Activated T-helper 2 cell treated with anti-CD3 and anti-CD28 coated beads, Interferon-gamma antibody, Interleukin-2, Interleukin-4, amounts not matched to agents 10 μg/mL and 5 μg/mL and 100 μg/mL, durations not matched to agents 14 hours and 24 hours and 36 hours (primary cell): ENCODE results near the gene CLMP. TPM values are rescaled to one million over a fixed set of nuclear protein-coding genes. Genes with fewer than 3 reads are reported as not detected.
"Not testable (repeated sequence)": the region's sequence is repeated elsewhere in the genome, so short reads cannot be mapped to it uniquely, and the experiment has no call there.

Experiments
- DNase-seq: peaks from one replicate; pipeline ENCODE4 v3.0.0; 2021; ENCODE audit warnings: low spot score
- H3K27ac Mint-ChIP-seq: one replicate; pipeline ENCODE4 v1.8.0; 2021; ENCODE audit warnings: mixed read lengths
- H3K27me3 Mint-ChIP-seq: one replicate; pipeline ENCODE4 v1.8.0; 2021; ENCODE audit warnings: low read depth, mixed read lengths
- H3K36me3 Mint-ChIP-seq: one replicate; pipeline ENCODE4 v1.8.0; 2021; ENCODE audit warnings: low read depth, mixed read lengths
- H3K4me1 Mint-ChIP-seq: one replicate; pipeline ENCODE4 v1.8.0; 2021; ENCODE audit warnings: low read depth, mixed read lengths
- H3K4me3 Mint-ChIP-seq: one replicate; pipeline ENCODE4 v1.8.0; 2021; ENCODE audit warnings: low read depth, mild to moderate bottlenecking, moderate library complexity, mixed read lengths
- H3K9me3 Mint-ChIP-seq: one replicate; pipeline ENCODE4 v1.8.0; 2021; ENCODE audit warnings: mixed read lengths
- intact Hi-C: fragments of 100-400 bp; cut with micrococcal nuclease; formaldehyde crosslinking; loops from one replicate; pipeline ENCODE4 v1.15.1; 2023
- total RNA-seq: library from RNA; stranded (reverse); gene quantifications from 2 replicates; pipeline ENCODE4 v1.2.3, GENCODE V29; 2022

The CLMP gene
- total RNA-seq, 1 donor from 2014 or later = 0.11 TPM

DNA sequence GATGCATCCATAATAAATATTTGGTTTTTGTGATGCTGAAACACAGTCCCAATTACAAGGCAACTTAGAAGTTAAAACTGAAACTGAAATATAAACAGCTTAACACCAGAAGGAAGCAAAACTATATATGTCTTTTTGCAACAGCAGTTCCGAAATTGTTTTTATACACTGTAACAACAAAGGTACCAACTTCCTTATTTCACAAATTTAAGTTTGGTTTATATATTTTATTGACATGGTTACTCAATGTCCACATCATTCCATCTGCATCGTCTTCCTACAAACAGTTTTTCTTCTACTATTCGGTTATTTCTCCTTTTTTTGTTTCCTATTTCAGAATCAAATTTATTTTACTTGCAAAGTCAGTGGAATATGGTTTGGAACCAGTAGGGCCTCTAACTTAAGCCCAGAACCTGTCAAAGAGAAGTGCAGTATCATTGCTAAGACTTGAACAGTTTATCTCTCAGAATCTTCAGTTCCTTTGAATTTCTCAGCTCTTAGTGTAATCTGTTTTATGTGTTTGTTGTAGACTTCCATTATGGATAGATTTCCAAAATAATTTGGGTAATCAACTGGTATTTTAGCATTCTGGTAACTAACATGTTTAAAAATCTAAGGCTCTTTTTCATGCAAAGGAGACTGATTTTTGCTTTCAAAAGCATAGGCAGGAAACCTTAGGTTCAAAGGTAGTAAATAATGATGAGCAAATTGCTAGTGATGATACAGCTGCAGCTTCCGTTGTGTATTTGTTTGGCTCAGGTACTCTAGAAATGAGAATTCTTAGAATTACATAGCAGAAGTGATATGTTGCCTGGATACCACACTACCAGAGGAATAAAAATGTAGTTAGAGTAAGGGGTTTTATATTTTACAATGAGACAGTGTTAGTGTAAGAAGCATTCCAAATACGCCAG lies 124.9 kb downstream of the CLMP start:
- Mint-ChIP-seq H3K9me3 (no peaks in the 10 kb centered on the region), H3K27me3 (no peaks in the 10 kb centered on the region), H3K4me1 (peaks cover 56% of the 10 kb centered on the region), H3K4me3 (peak overlapping the region; percentile 86), H3K27ac (peak overlapping the region; percentile 99), H3K36me3 (peaks cover 8% of the 10 kb centered on the region)
- intact Hi-C loops = loop anchor here (1.0 to 10.0 kb wide), 5 partner anchors 8 to 1775 kb away; partner anchors contain the start of genes HSPA8 and SC5D
- no peak for DNase-seq

DNA sequence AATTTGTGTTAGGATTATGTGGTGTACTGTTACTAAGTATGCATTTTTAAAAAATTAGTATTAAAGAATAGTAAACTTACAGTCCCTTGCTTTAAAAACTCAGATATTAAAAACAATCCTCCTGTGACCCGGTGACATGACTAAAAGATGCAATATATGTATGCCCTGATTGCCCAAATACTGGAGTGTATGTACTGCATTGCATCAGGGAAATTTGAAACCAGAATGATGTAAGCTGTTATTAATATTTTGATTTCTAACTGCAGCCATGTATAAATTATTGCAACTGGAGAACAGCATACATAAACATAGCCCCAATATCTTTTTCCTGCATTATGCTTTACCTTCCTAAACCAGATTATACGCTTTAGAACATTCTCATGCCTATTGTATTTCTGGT lies 129.4 kb downstream of the CLMP start:
- peak overlapping the region; percentile 75 for H3K27ac Mint-ChIP-seq
- DNase-seq = no peak
- H3K36me3 Mint-ChIP-seq = peaks cover 29% of the 10 kb centered on the region
- H3K27me3 Mint-ChIP-seq = no peaks in the 10 kb centered on the region
- H3K4me1 Mint-ChIP-seq = peaks cover 45% of the 10 kb centered on the region
- H3K4me3 Mint-ChIP-seq = peak overlapping the region; percentile 49
- intact Hi-C loops = loop anchor here (10.0 kb wide), 3 partner anchors 319 to 1771 kb away; partner anchors contain the start of gene SC5D
- H3K9me3 Mint-ChIP-seq = no peaks in the 10 kb centered on the region

DNA sequence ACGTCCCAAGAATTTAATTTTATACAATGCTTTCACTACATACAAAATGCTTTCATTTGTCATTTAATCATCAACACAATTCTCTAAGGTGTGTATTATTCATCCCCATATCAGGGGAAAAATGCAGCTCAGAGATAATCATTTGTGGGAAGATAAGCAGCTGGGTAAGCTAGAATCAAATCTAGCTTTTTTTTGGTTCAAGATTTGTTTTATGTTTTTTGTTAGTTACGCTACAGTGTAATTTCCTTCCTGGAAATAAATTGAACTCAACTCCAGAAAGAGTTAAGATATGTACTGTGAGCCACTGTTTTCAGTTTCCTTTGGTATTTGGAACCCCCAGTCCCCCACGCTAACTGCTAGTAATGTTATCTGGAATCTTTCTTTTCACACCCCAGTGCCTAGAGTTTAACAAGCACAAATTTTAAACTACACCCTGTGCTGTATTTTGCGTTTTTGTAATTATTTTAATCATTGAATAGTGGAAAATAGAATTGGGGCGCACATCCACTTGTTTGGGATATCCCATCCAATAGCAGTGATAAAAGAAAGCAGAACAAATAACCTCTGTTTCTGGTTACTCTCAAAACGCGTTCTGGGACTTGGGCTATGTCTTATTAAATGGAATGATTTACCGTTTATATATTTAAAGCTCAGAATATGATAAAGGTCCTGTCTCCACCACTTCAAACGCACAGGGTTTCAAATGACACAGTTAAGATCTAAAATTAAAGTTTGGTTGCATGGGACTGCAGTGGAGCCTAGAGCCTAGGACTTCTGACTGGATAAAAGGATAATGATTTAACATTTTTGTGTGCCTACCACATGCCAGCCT lies 131.0 kb downstream of the CLMP start:
- Mint-ChIP-seq H3K27ac (peak overlapping the region; percentile 98), H3K4me1 (peaks cover 33% of the 10 kb centered on the region), H3K9me3 (no peaks in the 10 kb centered on the region), H3K36me3 (peaks cover 45% of the 10 kb centered on the region), H3K27me3 (no peaks in the 10 kb centered on the region), H3K4me3 (peak overlapping the region; percentile 100)
- intact Hi-C loops = loop anchor here (1.0 to 10.0 kb wide), 7 partner anchors 19 to 1769 kb away; partner anchors contain the start of gene SC5D
- DNase-seq = no peak

DNA sequence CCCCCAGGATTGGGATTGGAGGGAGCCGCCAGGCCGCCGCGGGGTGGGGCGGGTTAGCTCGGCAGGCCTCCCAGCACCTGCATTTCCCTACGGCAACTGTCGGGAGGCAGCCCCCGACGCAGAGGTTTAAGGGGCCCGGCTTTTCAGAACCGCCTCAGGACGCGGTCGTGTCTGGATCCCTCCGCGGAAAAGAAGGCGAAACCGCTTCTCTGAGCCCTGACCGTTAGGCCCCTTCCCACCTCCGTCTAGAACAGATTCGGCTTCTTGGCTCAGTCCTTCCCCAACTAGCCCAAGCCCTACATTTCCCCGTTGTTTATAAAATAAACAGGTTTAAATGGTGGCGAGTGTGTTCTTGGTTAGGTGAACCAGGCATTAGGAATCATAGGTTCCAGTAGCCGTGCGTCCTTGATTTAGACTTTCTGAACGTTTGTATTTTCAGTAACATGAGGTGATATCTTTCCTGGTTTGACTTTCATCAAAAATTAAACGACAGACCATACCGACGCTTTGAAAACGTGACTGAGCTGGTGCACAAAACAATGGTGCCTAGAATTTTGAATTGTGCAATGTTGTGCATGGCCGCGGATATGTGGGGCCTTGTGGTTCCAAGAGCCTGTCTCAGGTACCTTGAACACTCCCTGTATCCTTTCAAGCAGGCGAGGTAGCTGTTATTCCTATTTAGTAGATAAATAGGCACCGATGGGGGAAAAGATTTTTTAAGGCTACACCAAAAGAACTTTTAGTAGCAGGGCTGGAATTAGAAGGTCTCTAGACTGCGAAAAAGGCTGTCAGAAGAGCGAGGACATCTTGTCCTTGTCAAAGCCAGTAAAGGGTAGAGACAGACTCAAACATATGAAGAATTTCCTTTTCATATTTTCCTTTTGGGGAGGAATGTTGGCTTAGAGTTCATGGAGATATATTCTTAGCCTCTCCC lies 131.9 kb downstream of the CLMP start:
- no peak for DNase-seq
- Mint-ChIP-seq H3K27me3 (no peaks in the 10 kb centered on the region), H3K4me1 (peaks cover 33% of the 10 kb centered on the region), H3K36me3 (peaks cover 53% of the 10 kb centered on the region), H3K4me3 (peak overlapping the region; percentile 100), H3K9me3 (no peaks in the 10 kb centered on the region), H3K27ac (peak overlapping the region; percentile 98)
- intact Hi-C loops = loop anchor here (1.0 to 10.0 kb wide), 10 partner anchors 7 to 1768 kb away; partner anchors contain the start of genes SC5D and ZNF202

DNA sequence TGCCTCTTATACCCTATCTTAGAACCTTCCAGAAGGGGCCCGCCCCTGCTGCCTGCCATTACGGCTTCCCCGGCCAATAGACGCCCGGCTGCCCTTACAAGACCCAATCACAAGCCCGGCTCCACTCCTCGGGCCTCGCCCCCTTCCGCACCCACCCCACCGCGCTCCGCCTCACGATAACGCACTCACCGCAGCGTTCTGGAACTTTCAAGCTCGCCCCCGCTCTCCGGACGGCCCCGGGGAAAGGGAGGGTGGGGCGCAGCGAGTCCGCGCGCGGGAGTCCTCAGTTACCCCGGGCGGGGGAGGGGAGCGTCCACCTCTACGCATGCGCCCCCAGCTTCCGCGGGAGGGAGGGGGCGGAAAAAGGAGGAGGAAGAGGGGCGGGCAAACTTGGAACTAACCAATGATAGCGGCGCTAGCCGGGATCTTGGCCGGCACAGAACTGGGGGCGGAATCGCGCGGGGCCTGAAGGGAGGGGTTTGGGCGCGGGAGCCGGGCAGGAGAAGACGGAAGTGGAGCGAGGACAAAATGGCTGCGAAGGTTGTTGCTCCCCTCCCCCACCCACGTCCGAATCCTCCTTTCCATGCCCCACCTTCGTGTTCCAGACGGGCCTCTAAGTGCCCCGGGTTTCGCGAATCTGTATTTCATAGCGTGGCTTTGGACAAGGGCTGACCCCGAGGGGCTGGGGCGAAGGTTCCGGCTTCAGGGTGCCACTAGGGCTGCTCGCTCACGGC lies 132.7 kb downstream of the CLMP start:
- intact Hi-C loops = loop anchor here (1.0 to 10.0 kb wide), 10 partner anchors 8 to 1768 kb away; partner anchors contain the start of genes SC5D and ZNF202
- no peaks in the 10 kb centered on the region for H3K27me3 Mint-ChIP-seq
- H3K4me3 Mint-ChIP-seq = peak overlapping the region; percentile 100
- H3K9me3 Mint-ChIP-seq = no peaks in the 10 kb centered on the region
- peaks cover 62% of the 10 kb centered on the region for H3K36me3 Mint-ChIP-seq
- peak; percentile 99 for DNase-seq
- peaks cover 39% of the 10 kb centered on the region for H3K4me1 Mint-ChIP-seq
- peak overlapping the region; percentile 98 for H3K27ac Mint-ChIP-seq

DNA sequence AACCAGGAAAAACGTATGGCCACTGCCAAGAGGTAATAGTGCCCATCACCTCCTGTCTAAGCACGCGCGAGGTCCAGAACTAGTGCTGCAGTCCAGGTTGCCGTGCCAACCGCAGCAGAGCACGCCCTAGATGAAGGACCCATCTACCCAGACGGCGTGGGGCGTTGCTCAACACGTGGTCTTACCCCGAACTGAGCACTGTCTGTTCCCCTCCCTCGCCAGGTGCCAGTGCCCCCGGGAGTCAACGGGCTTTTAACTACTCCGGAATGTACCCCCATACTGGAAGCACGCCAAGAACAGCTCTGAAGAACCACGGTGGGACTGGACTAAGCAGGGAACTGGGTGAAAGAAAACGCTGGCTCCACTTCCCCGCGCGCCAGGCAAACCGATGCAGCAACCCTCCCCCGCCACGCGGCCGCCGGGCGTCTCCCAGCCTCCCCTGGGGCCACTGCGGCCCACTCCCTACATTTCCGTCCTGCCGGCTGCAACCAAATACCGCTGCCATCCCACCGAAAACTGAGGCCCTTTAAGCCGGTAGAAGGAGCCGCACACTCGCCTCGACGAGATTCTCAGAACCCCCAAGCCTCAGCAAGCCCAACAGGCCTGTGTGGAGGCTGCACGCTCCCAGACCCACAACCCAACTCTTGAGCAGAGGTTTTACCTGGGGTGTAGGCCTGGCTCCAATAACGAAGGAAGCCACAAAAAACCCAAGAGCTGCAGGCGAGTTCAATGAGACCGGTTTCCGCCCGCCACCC lies 133.5 kb downstream of the CLMP start, which contains the start of gene HSPA8:
Gene HSPA8 (minus strand): TSS at position 734 of the 755 bp plus-strand sequence. CDS start 812 bp downstream, outside the sequence.
- Mint-ChIP-seq H3K4me1 (peaks cover 45% of the 10 kb centered on the region), H3K27me3 (no peaks in the 10 kb centered on the region), H3K27ac (peak within 1 kb of the TSS; percentile 98), H3K4me3 (peak within 1 kb of the TSS; percentile 100), H3K36me3 (peaks cover 69% of the 10 kb centered on the region), H3K9me3 (no peaks in the 10 kb centered on the region)
- DNase-seq = peak; percentile 70
- intact Hi-C loops = loop anchor here (1.0 to 10.0 kb wide), 11 partner anchors 9 to 1767 kb away; partner anchors contain the start of genes SC5D and ZNF202

DNA sequence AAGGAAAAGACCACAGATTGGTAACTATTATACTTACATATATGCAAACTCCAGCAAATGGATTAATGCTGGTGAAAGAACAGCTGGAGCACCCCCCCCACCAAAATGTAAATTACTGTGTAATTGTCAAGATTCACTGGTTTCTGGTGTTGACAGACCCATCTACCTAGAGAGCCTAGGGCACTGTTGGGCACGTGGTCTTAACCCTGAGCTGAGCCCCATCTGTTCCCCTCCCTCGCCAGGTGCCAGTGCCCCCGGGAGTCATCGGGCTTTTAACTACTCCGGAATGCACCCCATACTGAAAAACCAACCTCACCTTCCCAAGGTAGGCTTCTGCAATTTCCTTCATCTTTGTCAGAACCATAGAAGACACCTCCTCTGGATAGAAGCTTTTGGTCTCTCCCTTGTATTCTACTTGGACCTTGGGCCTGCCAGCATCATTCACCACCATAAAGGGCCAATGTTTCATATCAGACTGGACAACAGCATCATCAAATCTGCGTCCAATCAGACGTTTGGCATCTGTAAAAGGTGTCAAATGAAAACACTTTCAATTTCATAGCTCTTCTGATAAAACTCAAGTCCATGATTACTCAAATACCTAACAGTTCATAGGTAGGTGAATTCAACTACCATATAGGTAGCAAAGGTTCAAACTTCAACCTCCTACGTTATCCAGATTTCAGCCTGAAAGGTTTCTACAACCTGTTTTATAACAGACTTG lies 134.6 kb downstream of the CLMP start:
- Mint-ChIP-seq H3K27me3 (no peaks in the 10 kb centered on the region), H3K36me3 (peaks cover 72% of the 10 kb centered on the region), H3K4me1 (peaks cover 49% of the 10 kb centered on the region), H3K4me3 (peak overlapping the region; percentile 100), H3K9me3 (no peaks in the 10 kb centered on the region), H3K27ac (peak overlapping the region; percentile 98)
- intact Hi-C loops = loop anchor here (2.0 to 10.0 kb wide), 5 partner anchors 84 to 1766 kb away; partner anchors contain the start of gene SC5D
- no peak for DNase-seq

DNA sequence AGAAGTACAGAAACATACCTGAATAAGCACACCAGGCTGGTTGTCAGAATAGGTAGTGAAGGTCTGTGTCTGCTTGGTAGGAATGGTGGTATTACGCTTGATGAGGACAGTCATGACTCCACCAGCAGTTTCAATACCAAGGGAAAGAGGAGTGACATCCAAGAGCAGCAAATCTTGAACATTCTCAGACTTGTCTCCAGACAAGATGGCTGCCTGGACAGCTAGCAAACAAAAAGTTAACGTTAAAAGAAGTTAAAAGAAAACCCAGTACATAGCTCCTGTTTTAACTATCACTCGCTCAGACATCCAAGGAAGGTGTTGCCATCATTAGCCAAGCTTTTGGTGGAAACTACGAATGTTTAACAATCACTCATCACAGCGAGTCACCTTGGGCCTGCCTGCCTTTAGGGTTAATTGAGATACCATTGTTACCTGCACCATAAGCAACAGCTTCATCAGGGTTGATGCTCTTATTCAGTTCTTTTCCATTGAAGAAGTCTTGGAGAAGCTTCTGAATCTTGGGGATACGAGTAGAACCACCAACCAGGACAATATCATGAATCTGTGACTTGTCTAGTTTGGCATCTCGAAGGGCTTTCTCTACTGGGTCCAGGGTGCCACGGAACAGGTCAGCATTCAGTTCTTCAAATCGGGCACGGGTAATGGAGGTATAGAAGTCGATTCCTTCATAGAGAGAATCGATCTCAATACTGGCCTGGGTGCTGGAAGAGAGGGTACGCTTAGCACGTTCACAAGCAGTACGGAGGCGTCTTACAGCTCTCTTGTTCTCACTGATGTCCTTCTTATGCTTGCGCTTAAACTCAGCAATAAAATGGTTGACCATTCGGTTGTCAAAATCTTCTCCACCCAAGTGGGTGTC lies 135.8 kb downstream of the CLMP start:
- Mint-ChIP-seq H3K4me1 (peaks cover 44% of the 10 kb centered on the region), H3K27ac (peak overlapping the region; percentile 98), H3K36me3 (peaks cover 79% of the 10 kb centered on the region), H3K4me3 (peak overlapping the region; percentile 100)
- H3K9me3 Mint-ChIP-seq, DNase-seq, intact Hi-C loops, H3K27me3 Mint-ChIP-seq: not testable (repeated sequence)

DNA sequence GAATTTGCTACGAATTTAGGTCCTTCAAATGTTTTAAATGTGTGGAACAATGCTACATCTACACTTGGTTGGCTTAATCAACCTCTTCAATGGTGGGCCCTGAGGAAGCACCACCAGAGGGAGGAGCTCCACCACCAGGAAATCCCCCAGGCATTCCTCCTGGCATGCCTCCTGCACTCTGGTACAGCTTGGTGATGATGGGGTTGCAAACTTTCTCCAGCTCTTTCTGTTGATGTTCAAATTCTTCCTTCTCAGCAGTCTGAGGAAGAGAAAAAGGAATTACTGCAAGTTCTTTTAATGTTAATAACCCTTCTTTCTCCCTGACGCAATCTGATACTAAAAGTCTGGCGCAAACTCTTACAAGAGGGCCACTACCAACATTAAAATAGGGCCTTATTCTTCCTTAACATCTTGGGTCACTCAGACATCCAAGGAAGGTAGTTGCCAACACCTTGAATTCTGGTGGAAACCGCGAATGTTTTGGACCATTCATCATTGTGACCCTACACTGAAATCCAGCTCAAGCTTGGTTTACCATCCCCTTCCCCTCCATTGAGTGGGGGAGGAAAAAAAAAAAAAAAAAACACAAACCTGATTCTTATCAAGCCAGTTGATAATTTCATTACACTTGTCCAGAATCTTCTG lies 137.3 kb downstream of the CLMP start:
- intact Hi-C loops = no loop called here
- Mint-ChIP-seq H3K9me3 (no peaks in the 10 kb centered on the region), H3K27me3 (no peaks in the 10 kb centered on the region), H3K27ac (peak overlapping the region; percentile 78), H3K36me3 (peaks cover 86% of the 10 kb centered on the region), H3K4me1 (peaks cover 40% of the 10 kb centered on the region), H3K4me3 (peak overlapping the region; percentile 100)
- no peak for DNase-seq
